Measurements from ENCODE around the gene TTC39A.

TTC39A gene

GRCh38 chr1:51344602-51345299, 14.4 kb upstream of the TTC39A start:
- no peak overlapping the region for H3K27ac Mint-ChIP-seq
- peaks cover 15% of the 10 kb centered on the region for H3K4me1 Mint-ChIP-seq
- no peaks in the 10 kb centered on the region for H3K9me3 Mint-ChIP-seq
- no peaks in the 10 kb centered on the region for H3K36me3 Mint-ChIP-seq
- no peak overlapping the region for H3K4me3 Mint-ChIP-seq
- peak; percentile 47 for ATAC-seq
- DNase-seq (ENCODE audit: low spot score in 2 of 2), result no peak

- Mint-ChIP-seq H3K36me3 (no peaks in the 10 kb centered on the region), H3K4me1 (peaks cover 15% of the 10 kb centered on the region), H3K4me3 (no peak overlapping the region), H3K9me3 (no peaks in the 10 kb centered on the region), H3K27ac (no peak overlapping the region)
- DNase-seq (ENCODE audit: low spot score in 2 of 2) (no peak), ATAC-seq (no peak)
Observed at GRCh38 chr1:51344276-51344601, 13.9 kb upstream of the TTC39A start.

DNA sequence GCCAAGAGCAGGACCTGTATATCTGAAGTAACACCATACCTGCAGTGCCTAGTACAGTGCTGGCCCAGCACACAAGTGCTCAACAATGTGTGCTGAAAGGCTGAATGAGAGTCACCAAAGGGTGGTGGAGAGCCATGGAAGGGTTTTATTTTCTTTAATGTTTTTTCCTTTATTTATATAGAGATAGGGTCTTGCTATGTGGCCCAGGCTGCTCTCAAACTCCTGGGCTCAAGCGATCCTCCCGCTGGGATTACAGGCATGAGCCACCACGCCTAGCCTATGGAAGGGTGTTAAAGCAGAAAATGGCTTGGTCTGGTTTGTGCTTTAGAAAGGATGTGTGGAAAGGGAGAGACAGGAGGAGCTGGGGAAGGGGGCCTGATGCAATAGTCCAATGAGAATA, 13.3 kb upstream of the TTC39A start:
- peaks cover 15% of the 10 kb centered on the region for H3K4me1 Mint-ChIP-seq

GRCh38 chr1:51342591-51343206, 12.3 kb upstream of the TTC39A start:
- Mint-ChIP-seq H3K27ac (no peak overlapping the region), H3K9me3 (no peaks in the 10 kb centered on the region), H3K36me3 (no peaks in the 10 kb centered on the region), H3K4me1 (peaks cover 15% of the 10 kb centered on the region), H3K4me3 (no peak overlapping the region)
- ATAC-seq (no peak), DNase-seq (ENCODE audit: low spot score in 2 of 2) (no peak)

More for the DNA sequence above, 13.3 kb upstream of the TTC39A start:
- Mint-ChIP-seq H3K9me3 (no peaks in the 10 kb centered on the region), H3K36me3 (no peaks in the 10 kb centered on the region), H3K27ac (no peak overlapping the region), H3K4me3 (no peak overlapping the region)
- DNase-seq (ENCODE audit: low spot score in 2 of 2) (no peak), ATAC-seq (no peak)

GRCh38 chr1:51341876-51342496, 11.6 kb upstream of the TTC39A start:
- Mint-ChIP-seq H3K4me1 (peaks cover 15% of the 10 kb centered on the region), H3K27ac (no peak overlapping the region), H3K9me3 (no peaks in the 10 kb centered on the region), H3K4me3 (no peak overlapping the region), H3K36me3 (no peaks in the 10 kb centered on the region)
- DNase-seq (ENCODE audit: low spot score in 2 of 2) (no peak), ATAC-seq (peak; percentile 46)

- no peak overlapping the region for H3K4me3 Mint-ChIP-seq
- ATAC-seq (no peak), DNase-seq (ENCODE audit: low spot score in 2 of 2) (no peak)
- H3K27ac Mint-ChIP-seq, result no peak overlapping the region
- H3K36me3 Mint-ChIP-seq, result no peaks in the 10 kb centered on the region
- H3K4me1 Mint-ChIP-seq, result peaks cover 10% of the 10 kb centered on the region
- H3K9me3 Mint-ChIP-seq, result no peaks in the 10 kb centered on the region
Observed at GRCh38 chr1:51340380-51340779, 10.0 kb upstream of the TTC39A start.

GRCh38 chr1:51336711-51337110, 6.3 kb upstream of the TTC39A start:
- no peak for DNase-seq (ENCODE audit: low spot score in 2 of 2)
- peaks cover 2% of the 10 kb centered on the region for H3K4me1 Mint-ChIP-seq
- ATAC-seq, result no peak
- no peak overlapping the region for H3K4me3 Mint-ChIP-seq
- no peaks in the 10 kb centered on the region for H3K9me3 Mint-ChIP-seq
- no peak overlapping the region for H3K27ac Mint-ChIP-seq
- no peaks in the 10 kb centered on the region for H3K36me3 Mint-ChIP-seq

DNA sequence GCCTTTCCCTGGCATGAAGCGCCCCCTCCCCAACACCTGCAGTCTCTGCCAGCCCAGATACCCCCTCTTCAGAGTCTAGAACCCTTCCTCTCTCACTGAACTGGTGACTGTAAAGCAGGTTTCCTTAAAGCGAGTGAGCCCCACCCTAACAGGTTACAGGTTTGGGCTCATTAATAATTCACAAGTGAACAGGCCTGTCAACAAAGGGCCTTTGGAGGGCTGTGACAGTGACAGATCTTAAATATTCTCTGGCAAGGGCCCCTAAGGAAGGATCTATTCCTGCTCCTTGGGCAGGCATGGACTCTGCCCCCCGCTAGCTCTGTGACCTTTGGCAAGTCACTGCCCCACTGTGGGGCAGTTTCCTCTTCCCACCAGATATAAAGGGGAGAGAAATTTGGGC, 5.6 kb upstream of the TTC39A start:
- Mint-ChIP-seq H3K4me3 (no peak overlapping the region), H3K9me3 (no peaks in the 10 kb centered on the region), H3K27ac (no peak overlapping the region), H3K4me1 (peaks cover 9% of the 10 kb centered on the region), H3K36me3 (no peaks in the 10 kb centered on the region)
- ATAC-seq (no peak), DNase-seq (ENCODE audit: low spot score in 2 of 2) (no peak)

- Mint-ChIP-seq H3K9me3 (no peaks in the 10 kb centered on the region), H3K4me1 (peaks cover 14% of the 10 kb centered on the region), H3K4me3 (peak overlapping the region; percentile 70), H3K36me3 (no peaks in the 10 kb centered on the region), H3K27ac (no peak overlapping the region)
- DNase-seq (ENCODE audit: low spot score in 2 of 2), result no peak
- ATAC-seq, result peak; percentile 74
Observed at GRCh38 chr1:51331206-51332100, 1.1 kb upstream of the TTC39A start.

DNA sequence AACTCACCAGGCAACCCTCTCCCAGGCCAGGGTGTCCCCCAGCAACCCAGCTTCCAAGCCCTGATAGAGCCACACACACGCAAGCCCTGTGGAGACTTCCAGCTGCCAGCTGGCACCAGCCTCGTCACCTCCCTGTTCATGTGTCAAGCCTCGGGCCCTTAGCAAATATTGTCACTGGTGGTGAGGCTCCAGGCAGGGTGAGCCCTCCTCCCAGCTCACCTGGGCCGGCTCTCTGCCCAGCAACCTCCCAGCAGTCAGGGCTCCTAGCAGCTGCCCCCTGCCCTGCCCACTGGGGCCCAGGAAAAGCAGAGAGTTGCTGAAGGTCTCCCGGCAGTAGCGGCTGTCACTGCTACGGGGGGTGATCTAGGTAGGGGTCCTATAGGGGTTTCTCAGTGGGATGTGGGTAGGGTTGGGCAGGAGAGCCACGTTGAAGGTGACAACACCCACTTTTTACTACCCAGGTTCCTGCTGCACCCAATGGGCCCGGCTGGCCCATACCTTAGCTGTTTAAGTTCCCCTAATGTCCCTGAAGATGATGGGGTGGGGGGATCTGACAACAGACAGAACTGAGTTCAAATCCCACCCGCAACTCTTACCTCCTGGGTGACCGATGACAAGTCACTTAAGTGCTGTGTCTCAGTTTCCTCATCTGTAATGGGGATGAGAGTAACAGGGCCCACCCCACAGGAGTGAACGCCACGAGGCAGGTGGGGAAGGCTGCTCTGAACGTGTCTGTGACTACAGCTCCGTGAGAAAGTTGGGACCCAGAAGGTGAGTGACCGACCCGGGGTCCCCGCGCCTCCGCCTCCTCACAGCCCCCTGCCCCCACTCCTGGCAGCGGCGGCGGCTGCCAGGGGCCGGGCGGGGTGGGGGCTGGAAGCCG, 678 bp downstream of the TTC39A start:
- Mint-ChIP-seq H3K9me3 (no peaks in the 10 kb centered on the region), H3K4me1 (peaks cover 14% of the 10 kb centered on the region), H3K36me3 (no peaks in the 10 kb centered on the region), H3K27ac (no peak overlapping the region), H3K4me3 (peak overlapping the region; percentile 42)
- ATAC-seq (no peak), DNase-seq (ENCODE audit: low spot score in 2 of 2) (no peak)

DNA sequence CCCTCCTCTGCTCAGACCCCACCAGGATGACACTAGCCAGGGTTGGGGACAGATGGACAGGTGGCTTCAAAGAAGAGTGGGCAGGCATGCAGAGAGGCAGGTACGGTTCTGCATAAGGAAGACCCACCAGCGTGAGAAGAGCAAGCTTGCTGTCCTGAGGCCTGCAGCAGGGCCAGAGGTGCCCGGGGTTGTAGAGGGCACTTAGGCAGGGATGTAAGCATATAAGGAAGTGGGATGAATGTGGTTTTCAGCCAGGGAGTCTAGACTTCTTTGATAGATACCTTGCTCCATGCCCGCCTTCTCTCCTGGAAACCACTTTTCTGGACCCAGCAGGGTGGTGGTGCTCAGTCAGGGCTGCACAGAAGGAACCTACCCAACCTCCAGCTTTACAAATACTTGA, 1.4 kb downstream of the TTC39A start:
- peaks cover 14% of the 10 kb centered on the region for H3K4me1 Mint-ChIP-seq
- peak overlapping the region; percentile 24 for H3K4me3 Mint-ChIP-seq
- ATAC-seq (no peak), DNase-seq (ENCODE audit: low spot score in 2 of 2) (no peak)
- H3K9me3 Mint-ChIP-seq, result no peaks in the 10 kb centered on the region
- H3K36me3 Mint-ChIP-seq, result no peaks in the 10 kb centered on the region
- H3K27ac Mint-ChIP-seq, result no peak overlapping the region

DNA sequence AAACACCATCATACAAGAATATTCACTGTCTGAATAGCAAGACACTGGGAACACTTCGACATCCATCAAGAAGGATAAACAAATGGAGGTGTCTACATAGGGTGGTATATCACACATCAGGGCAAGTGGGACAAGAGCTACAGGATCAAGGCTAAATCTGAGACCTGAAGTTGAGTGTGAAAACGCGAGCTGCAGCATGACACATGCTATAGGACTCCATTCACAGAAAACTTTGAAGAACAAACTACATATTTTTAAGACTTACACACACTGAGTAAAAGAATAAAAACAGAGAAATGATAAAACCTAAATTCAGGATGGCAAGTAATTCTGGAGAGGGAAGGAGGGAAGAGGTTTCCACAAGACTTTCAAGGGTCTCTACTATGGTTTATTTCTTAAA, 2.1 kb downstream of the TTC39A start:
- Mint-ChIP-seq H3K4me1 (peaks cover 14% of the 10 kb centered on the region), H3K27ac (no peak overlapping the region), H3K4me3 (no peak overlapping the region), H3K36me3 (no peaks in the 10 kb centered on the region), H3K9me3 (no peaks in the 10 kb centered on the region)
- ATAC-seq (no peak), DNase-seq (ENCODE audit: low spot score in 2 of 2) (no peak)

DNA sequence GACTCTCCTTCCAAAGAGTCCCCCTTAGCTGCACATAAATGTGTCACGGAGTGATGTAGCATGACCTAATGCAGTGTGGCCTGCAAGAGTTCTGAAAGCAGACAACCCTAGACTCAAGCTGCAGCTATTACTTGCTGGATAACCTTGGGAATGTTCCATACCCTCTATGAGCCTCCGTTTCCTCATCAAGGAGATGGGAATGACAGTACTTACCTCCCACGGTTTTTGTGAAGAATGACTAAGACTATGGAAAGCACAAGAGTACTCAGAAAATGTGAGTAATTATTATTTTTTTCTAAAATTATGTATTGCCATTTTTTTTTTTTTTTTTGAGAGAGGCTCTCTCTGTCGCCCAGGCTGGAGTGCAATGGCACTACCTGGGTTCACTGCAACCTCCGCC, 3.0 kb downstream of the TTC39A start:
- DNase-seq (ENCODE audit: low spot score in 2 of 2) (no peak), ATAC-seq (no peak)
- Mint-ChIP-seq H3K27ac (no peak overlapping the region), H3K4me1 (peaks cover 14% of the 10 kb centered on the region), H3K4me3 (no peak overlapping the region), H3K9me3 (no peaks in the 10 kb centered on the region), H3K36me3 (no peaks in the 10 kb centered on the region)

DNA sequence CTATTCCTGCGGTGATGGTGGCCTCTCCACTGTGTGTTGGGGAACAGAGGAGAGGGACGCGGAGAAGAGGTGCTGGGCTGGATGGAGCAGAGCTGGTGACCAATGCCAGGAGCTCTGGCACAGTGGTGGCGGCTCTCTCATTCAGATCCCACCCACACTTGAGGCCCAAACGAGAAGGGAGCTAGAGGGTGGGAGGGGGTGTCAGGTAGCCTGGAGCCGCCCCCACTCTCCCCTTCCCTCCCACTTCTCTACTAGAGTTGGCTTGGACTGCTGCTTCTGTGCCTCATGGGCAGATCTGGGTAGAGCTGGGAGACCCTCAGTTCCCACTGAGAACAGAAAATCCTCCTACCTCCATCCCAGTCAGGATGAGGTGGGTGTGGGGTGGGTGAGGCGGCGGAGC, 3.5 kb downstream of the TTC39A start:
- Mint-ChIP-seq H3K4me3 (no peak overlapping the region), H3K27ac (no peak overlapping the region), H3K4me1 (peaks cover 14% of the 10 kb centered on the region), H3K9me3 (no peaks in the 10 kb centered on the region), H3K36me3 (no peaks in the 10 kb centered on the region)
- DNase-seq (ENCODE audit: low spot score in 2 of 2) (no peak), ATAC-seq (no peak)

Data from stimulated activated effector memory CD8-positive, alpha-beta T cell treated with anti-CD3 and anti-CD28 coated beads, Interleukin-12 subunit alpha, Interleukin-12 subunit beta, amount 100 ng/mL, for 72 hours (primary cell).